ENCODE results near the gene MIOX. TPM values are rescaled to one million over a fixed set of nuclear protein-coding genes. Genes with fewer than 3 reads are reported as not detected.

Gene MIOX
- total RNA-seq, 1 experiment from 2014 or later: not detected

- no peaks in the 10 kb centered on the region for H3K9me3 ChIP-seq
- peaks cover 4% of the 10 kb centered on the region; the same call in 1 of the 2 replicates for H3K36me3 ChIP-seq (ENCODE audit: control insufficient read depth, insufficient read depth, low read length)
- no TSS peak for BruUV-seq (replicated peaks)
- POLR2A ChIA-PET: no interaction called here
- no peak for DNase-seq
- H3K4me1 Mint-ChIP-seq (ENCODE audit: low read depth, unreplicated experiment): peaks cover 24% of the 10 kb centered on the region
- H3K27me3 Mint-ChIP-seq (ENCODE audit: insufficient read depth, unreplicated experiment): no peaks in the 10 kb centered on the region
- H3K36me3 Mint-ChIP-seq (ENCODE audit: insufficient read depth, unreplicated experiment): no peaks in the 10 kb centered on the region
- H3K27ac Mint-ChIP-seq (ENCODE audit: unreplicated experiment): no peak overlapping the region
- intact Hi-C loops (cut with micrococcal nuclease; ENCODE audit: unreplicated experiment): no loop called here
- no peak overlapping the region for H3K4me3 Mint-ChIP-seq (ENCODE audit: unreplicated experiment)
- H3K9me3 Mint-ChIP-seq (ENCODE audit: unreplicated experiment): no peaks in the 10 kb centered on the region
- no peak overlapping the region for H3K4me3 ChIP-seq (ENCODE audit: low read depth, low read length)
- peaks cover 24% of the 10 kb centered on the region for H3K4me1 ChIP-seq
- no peaks in the 10 kb centered on the region for H3K27me3 ChIP-seq (replicated peaks; ENCODE audit: control insufficient read depth, insufficient read depth, low read length)
- no peak for TF ChIP-seq CTCF (IDR thresholded peaks at IDR 0.05; ENCODE audit: insufficient read depth in 1 of 2, low read depth in 1 of 2, low read length in 1 of 2, severe bottlenecking in 1 of 2, unreplicated experiment in 1 of 2)
- CTCF ChIA-PET: no interaction called here
Measured at GRCh38 chr22:50476868-50477267, 9.8 kb upstream of the MIOX start.

DNA sequence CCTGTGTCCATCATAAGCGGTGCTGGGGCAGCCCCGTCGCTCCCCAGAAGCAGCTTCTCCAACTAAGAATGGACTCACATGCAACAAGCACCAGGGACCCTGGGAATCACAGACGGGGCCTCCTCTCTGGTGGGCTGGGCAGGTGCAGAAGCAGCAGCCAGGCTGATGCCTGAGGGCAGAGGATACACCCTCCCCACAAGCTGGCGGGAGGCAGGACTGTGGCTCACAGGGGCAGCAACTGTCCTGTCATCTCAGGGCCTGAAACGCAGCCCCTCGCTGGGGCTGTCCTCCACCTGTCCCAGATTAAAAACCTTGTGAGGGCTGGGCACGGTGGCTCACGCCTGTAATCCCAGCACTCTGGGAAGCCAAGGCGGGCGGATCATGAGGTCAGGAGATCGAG lies 8.7 kb upstream of the MIOX start:
- H3K27me3 Mint-ChIP-seq (ENCODE audit: insufficient read depth, unreplicated experiment): no peaks in the 10 kb centered on the region
- POLR2A ChIA-PET: no interaction called here
- BruUV-seq (replicated peaks): no TSS peak

GRCh38 chr22:50479721-50480120 lies 6.9 kb upstream of the MIOX start:
- CTCF ChIA-PET: no interaction called here
- intact Hi-C loops (cut with micrococcal nuclease; ENCODE audit: unreplicated experiment): no loop called here
- H3K27ac Mint-ChIP-seq (ENCODE audit: unreplicated experiment): no peak overlapping the region

More for the DNA sequence above, 8.7 kb upstream of the MIOX start:
- CTCF ChIA-PET: no interaction called here
- no peak overlapping the region for H3K4me3 ChIP-seq (ENCODE audit: low read depth, low read length)
- DNase-seq: no peak
- Mint-ChIP-seq H3K36me3 (ENCODE audit: insufficient read depth, unreplicated experiment) (no peaks in the 10 kb centered on the region), H3K4me1 (ENCODE audit: low read depth, unreplicated experiment) (peaks cover 21% of the 10 kb centered on the region), H3K27ac (ENCODE audit: unreplicated experiment) (no peak overlapping the region), H3K9me3 (ENCODE audit: unreplicated experiment) (no peaks in the 10 kb centered on the region), H3K4me3 (ENCODE audit: unreplicated experiment) (no peak overlapping the region)
- intact Hi-C loops (cut with micrococcal nuclease; ENCODE audit: unreplicated experiment): no loop called here
- no peaks in the 10 kb centered on the region for H3K9me3 ChIP-seq
- no peak for TF ChIP-seq CTCF (IDR thresholded peaks at IDR 0.05; ENCODE audit: insufficient read depth in 1 of 2, low read depth in 1 of 2, low read length in 1 of 2, severe bottlenecking in 1 of 2, unreplicated experiment in 1 of 2)
- H3K36me3 ChIP-seq (ENCODE audit: control insufficient read depth, insufficient read depth, low read length): no peaks in the 10 kb centered on the region
- H3K27me3 ChIP-seq (replicated peaks; ENCODE audit: control insufficient read depth, insufficient read depth, low read length): no peaks in the 10 kb centered on the region
- H3K4me1 ChIP-seq: peaks cover 18% of the 10 kb centered on the region

More at GRCh38 chr22:50479721-50480120, 6.9 kb upstream of the MIOX start:
- no peaks in the 10 kb centered on the region for H3K36me3 ChIP-seq (ENCODE audit: control insufficient read depth, insufficient read depth, low read length)
- Mint-ChIP-seq H3K4me3 (ENCODE audit: unreplicated experiment) (peak overlapping the region; percentile 77), H3K9me3 (ENCODE audit: unreplicated experiment) (no peaks in the 10 kb centered on the region), H3K27me3 (ENCODE audit: insufficient read depth, unreplicated experiment) (no peaks in the 10 kb centered on the region), H3K4me1 (ENCODE audit: low read depth, unreplicated experiment) (peaks cover 6% of the 10 kb centered on the region), H3K36me3 (ENCODE audit: insufficient read depth, unreplicated experiment) (peaks cover 4% of the 10 kb centered on the region)
- H3K9me3 ChIP-seq: no peaks in the 10 kb centered on the region
- no TSS peak for BruUV-seq (replicated peaks)
- H3K4me1 ChIP-seq: peaks cover 15% of the 10 kb centered on the region
- H3K27me3 ChIP-seq (replicated peaks; ENCODE audit: control insufficient read depth, insufficient read depth, low read length): no peaks in the 10 kb centered on the region
- DNase-seq: no peak
- POLR2A ChIA-PET: no interaction called here
- no peak for TF ChIP-seq CTCF (IDR thresholded peaks at IDR 0.05; ENCODE audit: insufficient read depth in 1 of 2, low read depth in 1 of 2, low read length in 1 of 2, severe bottlenecking in 1 of 2, unreplicated experiment in 1 of 2)
- H3K4me3 ChIP-seq (ENCODE audit: low read depth, low read length): no peak overlapping the region

Measured in Caco-2 (cell line).